Measurements from ENCODE around the gene BCAS4.

DNA sequence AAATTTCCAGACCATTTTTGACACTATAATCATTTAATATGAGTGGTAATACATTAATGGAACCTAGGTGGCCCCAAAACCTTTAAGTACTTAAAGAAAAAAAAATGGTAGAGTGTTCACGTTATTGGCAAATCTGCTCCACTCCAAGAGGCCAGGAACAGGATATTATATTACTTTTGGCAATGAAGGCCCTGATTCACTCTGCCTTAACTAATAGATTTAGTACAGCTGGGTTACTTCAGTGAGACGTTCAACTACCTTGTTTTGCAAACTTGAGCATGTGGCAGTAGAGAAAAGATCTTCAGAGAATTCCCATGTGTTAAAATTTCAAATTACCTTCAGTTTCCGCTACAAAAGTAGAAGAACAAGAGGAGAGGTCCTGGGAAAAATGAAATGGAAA, 123.5 kb downstream of the BCAS4 start:
- TF ChIP-seq, protein P1, sequence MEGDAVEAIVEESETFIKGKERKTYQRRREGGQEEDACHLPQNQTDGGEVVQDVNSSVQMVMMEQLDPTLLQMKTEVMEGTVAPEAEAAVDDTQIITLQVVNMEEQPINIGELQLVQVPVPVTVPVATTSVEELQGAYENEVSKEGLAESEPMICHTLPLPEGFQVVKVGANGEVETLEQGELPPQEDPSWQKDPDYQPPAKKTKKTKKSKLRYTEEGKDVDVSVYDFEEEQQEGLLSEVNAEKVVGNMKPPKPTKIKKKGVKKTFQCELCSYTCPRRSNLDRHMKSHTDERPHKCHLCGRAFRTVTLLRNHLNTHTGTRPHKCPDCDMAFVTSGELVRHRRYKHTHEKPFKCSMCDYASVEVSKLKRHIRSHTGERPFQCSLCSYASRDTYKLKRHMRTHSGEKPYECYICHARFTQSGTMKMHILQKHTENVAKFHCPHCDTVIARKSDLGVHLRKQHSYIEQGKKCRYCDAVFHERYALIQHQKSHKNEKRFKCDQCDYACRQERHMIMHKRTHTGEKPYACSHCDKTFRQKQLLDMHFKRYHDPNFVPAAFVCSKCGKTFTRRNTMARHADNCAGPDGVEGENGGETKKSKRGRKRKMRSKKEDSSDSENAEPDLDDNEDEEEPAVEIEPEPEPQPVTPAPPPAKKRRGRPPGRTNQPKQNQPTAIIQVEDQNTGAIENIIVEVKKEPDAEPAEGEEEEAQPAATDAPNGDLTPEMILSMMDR (IDR thresholded peaks at IDR 0.05), result no peak
- no peak for TF ChIP-seq POLR2A (IDR thresholded peaks at IDR 0.05)

Data from esophagus squamous epithelium (tissue), 4 donors.